Measurements from ENCODE around the gene C6orf89.
A peak's percentile ranks its signal among the peaks of the same experiment; 100 is the strongest.

C6orf89 gene

GRCh38 chr6:36873115-36873514, 12.6 kb upstream of the C6orf89 start:
- Histone ChIP-seq H3K4me3 (ENCODE audit: low read length, poor library complexity, severe bottlenecking) (peak overlapping the region; percentile 88), H3K79me2 (ENCODE audit: insufficient read depth, low read length) (peaks cover 61% of the 10 kb centered on the region), H3K27me3 (ENCODE audit: insufficient read depth, low read length, poor library complexity, severe bottlenecking) (no peaks in the 10 kb centered on the region), H3F3A (ENCODE audit: low read depth) (no peaks in the 10 kb centered on the region), H2AFZ (ENCODE audit: low read length) (no peak overlapping the region), H3K4me1 (ENCODE audit: insufficient read depth, low read length, poor library complexity, severe bottlenecking) (peaks cover 52% of the 10 kb centered on the region), H3K9me3 (ENCODE audit: insufficient read depth, low read depth, low read length) (no peaks in the 10 kb centered on the region), H3K36me3 (ENCODE audit: insufficient read depth, low read length) (no peaks in the 10 kb centered on the region), H3K9ac (ENCODE audit: low read depth, low read length, poor library complexity, severe bottlenecking) (peak overlapping the region; percentile 85), H4K20me1 (ENCODE audit: insufficient read depth, low read length, poor library complexity, severe bottlenecking) (peaks cover 6% of the 10 kb centered on the region), H3K4me2 (ENCODE audit: low read depth, low read length, poor library complexity, severe bottlenecking) (peak overlapping the region; percentile 89), H3K9me2 (replicated peaks; ENCODE audit: low read depth, low read length) (no peaks in the 10 kb centered on the region)
- TF ChIP-seq, protein P1, sequence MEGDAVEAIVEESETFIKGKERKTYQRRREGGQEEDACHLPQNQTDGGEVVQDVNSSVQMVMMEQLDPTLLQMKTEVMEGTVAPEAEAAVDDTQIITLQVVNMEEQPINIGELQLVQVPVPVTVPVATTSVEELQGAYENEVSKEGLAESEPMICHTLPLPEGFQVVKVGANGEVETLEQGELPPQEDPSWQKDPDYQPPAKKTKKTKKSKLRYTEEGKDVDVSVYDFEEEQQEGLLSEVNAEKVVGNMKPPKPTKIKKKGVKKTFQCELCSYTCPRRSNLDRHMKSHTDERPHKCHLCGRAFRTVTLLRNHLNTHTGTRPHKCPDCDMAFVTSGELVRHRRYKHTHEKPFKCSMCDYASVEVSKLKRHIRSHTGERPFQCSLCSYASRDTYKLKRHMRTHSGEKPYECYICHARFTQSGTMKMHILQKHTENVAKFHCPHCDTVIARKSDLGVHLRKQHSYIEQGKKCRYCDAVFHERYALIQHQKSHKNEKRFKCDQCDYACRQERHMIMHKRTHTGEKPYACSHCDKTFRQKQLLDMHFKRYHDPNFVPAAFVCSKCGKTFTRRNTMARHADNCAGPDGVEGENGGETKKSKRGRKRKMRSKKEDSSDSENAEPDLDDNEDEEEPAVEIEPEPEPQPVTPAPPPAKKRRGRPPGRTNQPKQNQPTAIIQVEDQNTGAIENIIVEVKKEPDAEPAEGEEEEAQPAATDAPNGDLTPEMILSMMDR (conservative IDR thresholded peaks at IDR 0.05; ENCODE audit: low read length): no peak
- no peak for TF ChIP-seq EZH2phosphoT487 (IDR thresholded peaks at IDR 0.05; ENCODE audit: borderline replicate concordance)

DNA sequence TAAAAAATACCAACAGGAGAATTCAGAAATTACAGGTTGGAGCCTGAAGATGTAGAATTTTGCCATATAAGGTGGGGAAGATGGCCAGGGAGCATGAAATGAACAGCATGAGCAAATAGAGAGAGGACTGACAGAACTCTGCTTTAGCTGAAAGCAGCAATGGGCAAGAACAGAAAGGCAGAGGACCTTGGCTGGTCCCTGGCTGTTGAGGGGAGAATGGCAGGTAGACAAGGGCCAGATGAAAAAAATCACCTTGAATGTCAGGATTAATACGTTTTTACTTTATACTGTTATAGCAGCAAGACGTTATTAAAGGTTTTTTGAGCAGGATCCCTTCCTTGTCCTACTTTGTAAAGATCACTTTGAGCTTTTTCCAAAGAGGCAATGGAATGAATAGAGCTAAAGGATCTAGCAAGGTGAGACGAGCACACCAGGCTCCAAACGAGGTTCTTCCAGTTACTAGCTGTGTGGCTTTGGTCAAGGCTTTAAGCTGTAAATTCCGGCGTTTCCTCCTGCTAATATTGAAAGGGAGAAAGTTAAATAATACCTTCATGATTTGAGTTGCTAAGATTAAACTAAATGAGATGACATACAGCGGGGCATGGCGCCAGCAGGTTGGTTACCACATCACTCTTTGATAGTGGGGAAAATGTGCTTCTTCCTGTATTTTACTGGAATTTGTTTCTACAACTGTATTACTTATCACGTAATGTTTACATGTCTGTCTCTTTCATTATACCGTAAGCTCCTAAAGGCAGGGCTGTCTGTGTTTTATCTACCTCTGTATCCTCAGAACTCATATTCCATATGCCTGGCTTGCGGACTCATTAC, 11.9 kb upstream of the C6orf89 start:
- peak overlapping the region; percentile 99 for H2AFZ ChIP-seq (ENCODE audit: low read length)
- no peaks in the 10 kb centered on the region for H3K27me3 ChIP-seq (ENCODE audit: insufficient read depth, low read length, poor library complexity, severe bottlenecking)
- peaks cover 46% of the 10 kb centered on the region for H3K4me1 ChIP-seq (ENCODE audit: insufficient read depth, low read length, poor library complexity, severe bottlenecking)
- H3K4me3 ChIP-seq (ENCODE audit: low read length, poor library complexity, severe bottlenecking): peak overlapping the region; percentile 88
- no peaks in the 10 kb centered on the region for H3K9me2 ChIP-seq (replicated peaks; ENCODE audit: low read depth, low read length)
- no peaks in the 10 kb centered on the region for H3F3A ChIP-seq (ENCODE audit: low read depth)
- H4K20me1 ChIP-seq (ENCODE audit: insufficient read depth, low read length, poor library complexity, severe bottlenecking): no peaks in the 10 kb centered on the region
- H3K9me3 ChIP-seq (ENCODE audit: insufficient read depth, low read depth, low read length): no peaks in the 10 kb centered on the region
- no peaks in the 10 kb centered on the region for H3K36me3 ChIP-seq (ENCODE audit: insufficient read depth, low read length)
- H3K79me2 ChIP-seq (ENCODE audit: insufficient read depth, low read length): peaks cover 53% of the 10 kb centered on the region
- peak overlapping the region; percentile 89 for H3K4me2 ChIP-seq (ENCODE audit: low read depth, low read length, poor library complexity, severe bottlenecking)
- TF ChIP-seq, protein P1 (conservative IDR thresholded peaks at IDR 0.05; ENCODE audit: low read length): peak; percentile 51
- TF ChIP-seq EZH2phosphoT487 (IDR thresholded peaks at IDR 0.05; ENCODE audit: borderline replicate concordance): no peak
- peak overlapping the region; percentile 85 for H3K9ac ChIP-seq (ENCODE audit: low read depth, low read length, poor library complexity, severe bottlenecking)

GRCh38 chr6:36874443-36875249, 11.1 kb upstream of the C6orf89 start, which contains the start of gene PPIL1:
PPIL1 (minus strand) TSS chr6:36874803; CDS start chr6:36874772, 31 bp downstream.
- Histone ChIP-seq H2AFZ (ENCODE audit: low read length) (peak within 1 kb of the TSS; percentile 99), H3K4me3 (ENCODE audit: low read length, poor library complexity, severe bottlenecking) (peak within 1 kb of the TSS; percentile 88), H3K27me3 (ENCODE audit: insufficient read depth, low read length, poor library complexity, severe bottlenecking) (no peaks in the 10 kb centered on the region), H3K4me1 (ENCODE audit: insufficient read depth, low read length, poor library complexity, severe bottlenecking) (peaks cover 43% of the 10 kb centered on the region), H3K9me2 (replicated peaks; ENCODE audit: low read depth, low read length) (no peaks in the 10 kb centered on the region), H3K79me2 (ENCODE audit: insufficient read depth, low read length) (peaks cover 45% of the 10 kb centered on the region), H3K9me3 (ENCODE audit: insufficient read depth, low read depth, low read length) (no peaks in the 10 kb centered on the region), H3F3A (ENCODE audit: low read depth) (no peaks in the 10 kb centered on the region), H3K4me2 (ENCODE audit: low read depth, low read length, poor library complexity, severe bottlenecking) (peak within 1 kb of the TSS; percentile 89), H3K36me3 (ENCODE audit: insufficient read depth, low read length) (no peaks in the 10 kb centered on the region), H4K20me1 (ENCODE audit: insufficient read depth, low read length, poor library complexity, severe bottlenecking) (no peaks in the 10 kb centered on the region), H3K9ac (ENCODE audit: low read depth, low read length, poor library complexity, severe bottlenecking) (peak within 1 kb of the TSS; percentile 85)
- TF ChIP-seq, protein P1 (conservative IDR thresholded peaks at IDR 0.05; ENCODE audit: low read length): no peak
- TF ChIP-seq EZH2phosphoT487 (IDR thresholded peaks at IDR 0.05; ENCODE audit: borderline replicate concordance): no peak

Measured in Loucy (cell line).